HEK293 (cell line): Measurements from ENCODE around the gene BCL11A.

Source experiments
- CTCF ChIA-PET: fragments of 350-600 bp; formaldehyde crosslinking; extraction: SDS; loops from one replicate; lab custom pipeline; 2021; ENCODE audit warnings: antibody characterized with exemption; lab: Yijun Ruan, JAX
- POLR2A ChIA-PET: fragments of 300-600 bp; formaldehyde crosslinking; extraction: SDS; loops from one replicate; lab custom pipeline; 2020; ENCODE audit warnings: antibody characterized with exemption, inconsistent platforms; lab: Yijun Ruan, JAX
- H3K27ac ChIP-seq: fragments of 200-500 bp; sonication (Bioruptor generic); 2 replicates; pipeline ENCODE4 v1.5.1; 2014; ENCODE audit warnings: low read depth, low read length, control low read depth, inconsistent platforms; ENCODE audit errors: extremely low read depth
- H3K36me3 ChIP-seq, 2 experiments: fragments of 200-500 bp in 1 of 2; sonication (Bioruptor generic) in 1 of 2; 1 replicate in 1 of 2; 2 replicates in 1 of 2; pipeline ENCODE4 v1.5.1; 2014 to 2017; ENCODE audit warnings: inconsistent platforms in 2 of 2, low read length in 2 of 2; ENCODE audit not compliant: control insufficient read depth in 2 of 2, insufficient read depth in 1 of 2
- H3K4me1 ChIP-seq: fragments of 200-500 bp; sonication (Bioruptor generic); 2 replicates; pipeline ENCODE4 v1.5.1; 2014; ENCODE audit warnings: mild to moderate bottlenecking, low read length, inconsistent platforms; ENCODE audit not compliant: control insufficient read depth, insufficient read depth
- H3K4me3 ChIP-seq: 2 replicates; pipeline ENCODE4 v1.5.1; 2011; ENCODE audit warnings: low read depth, mild to moderate bottlenecking, control low read depth, low read length, moderate library complexity
- H3K9me3 ChIP-seq: fragments of 200-500 bp; sonication (Bioruptor generic); 2 replicates; pipeline ENCODE4 v1.5.1; 2014; ENCODE audit warnings: low read depth, low read length, inconsistent platforms; ENCODE audit not compliant: control insufficient read depth, insufficient read depth
- BCL11B ChIP-seq: fragments of 450-650 bp; formaldehyde crosslinking; IDR thresholded peaks from 2 replicates; pipeline ENCODE4 v1.5.1; 2016; ENCODE audit warnings: low read depth, missing biosample characterization, missing genetic modification characterization
- GLIS2 ChIP-seq: fragments of 450-650 bp; formaldehyde crosslinking; IDR thresholded peaks from 2 replicates; pipeline ENCODE4 v1.5.1; 2016; ENCODE audit warnings: missing biosample characterization, missing genetic modification characterization
- OVOL3 ChIP-seq: fragments of 450-650 bp; formaldehyde crosslinking; IDR thresholded peaks from 2 replicates; pipeline ENCODE4 v1.5.1; 2016; ENCODE audit warnings: missing biosample characterization, missing genetic modification characterization
- SCRT2 ChIP-seq: fragments of 450-650 bp; formaldehyde crosslinking; IDR thresholded peaks from 2 replicates; pipeline ENCODE4 v1.5.1; 2016; ENCODE audit warnings: missing biosample characterization, missing genetic modification characterization
- SP3 ChIP-seq: fragments of 450-650 bp; formaldehyde crosslinking; IDR thresholded peaks from 2 replicates; pipeline ENCODE4 v1.5.1; 2016; ENCODE audit warnings: missing biosample characterization, missing genetic modification characterization
- ZNF510 ChIP-seq: fragments of 450-650 bp; formaldehyde crosslinking; IDR thresholded peaks from 2 replicates; pipeline ENCODE4 v1.5.1; 2018; ENCODE audit warnings: mild to moderate bottlenecking, missing genetic modification characterization, missing biosample characterization; ENCODE audit not compliant: insufficient replicate concordance
- ZNF561 ChIP-seq: fragments of 450-650 bp; IDR thresholded peaks from 2 replicates; pipeline ENCODE4 v1.5.1; 2018; ENCODE audit warnings: missing biosample characterization, missing genetic modification characterization, borderline replicate concordance
- ZNF707 ChIP-seq: fragments of 450-650 bp; formaldehyde crosslinking; IDR thresholded peaks from 2 replicates; pipeline ENCODE4 v1.5.1; 2016; ENCODE audit warnings: missing biosample characterization, missing genetic modification characterization
- TF ChIP-seq, protein P1 (sequence below): fragments of 450-650 bp; formaldehyde crosslinking; IDR thresholded peaks from 2 replicates; pipeline ENCODE4 v1.5.1; 2016; ENCODE audit warnings: missing biosample characterization, missing genetic modification characterization
- TF ChIP-seq, protein P2 (sequence below): fragments of 450-650 bp; IDR thresholded peaks from 2 replicates; pipeline ENCODE4 v1.5.1; 2018; ENCODE audit warnings: missing biosample characterization, mild to moderate bottlenecking, missing genetic modification characterization
- TF ChIP-seq, protein P3 (sequence below): fragments of 450-650 bp; formaldehyde crosslinking; IDR thresholded peaks from 2 replicates; pipeline ENCODE4 v1.5.1; 2017; ENCODE audit warnings: missing biosample characterization, missing genetic modification characterization
- TF ChIP-seq, protein P4 (sequence below): fragments of 450-650 bp; formaldehyde crosslinking; conservative IDR thresholded peaks from 2 replicates; pipeline ENCODE4 v1.5.1; 2016; ENCODE audit warnings: low read depth, missing biosample characterization, missing genetic modification characterization
- TF ChIP-seq, protein P5 (sequence below): fragments of 450-650 bp; formaldehyde crosslinking; IDR thresholded peaks from 2 replicates; pipeline ENCODE4 v1.5.1; 2016; ENCODE audit warnings: missing biosample characterization, missing genetic modification characterization

BCL11A gene

DNA sequence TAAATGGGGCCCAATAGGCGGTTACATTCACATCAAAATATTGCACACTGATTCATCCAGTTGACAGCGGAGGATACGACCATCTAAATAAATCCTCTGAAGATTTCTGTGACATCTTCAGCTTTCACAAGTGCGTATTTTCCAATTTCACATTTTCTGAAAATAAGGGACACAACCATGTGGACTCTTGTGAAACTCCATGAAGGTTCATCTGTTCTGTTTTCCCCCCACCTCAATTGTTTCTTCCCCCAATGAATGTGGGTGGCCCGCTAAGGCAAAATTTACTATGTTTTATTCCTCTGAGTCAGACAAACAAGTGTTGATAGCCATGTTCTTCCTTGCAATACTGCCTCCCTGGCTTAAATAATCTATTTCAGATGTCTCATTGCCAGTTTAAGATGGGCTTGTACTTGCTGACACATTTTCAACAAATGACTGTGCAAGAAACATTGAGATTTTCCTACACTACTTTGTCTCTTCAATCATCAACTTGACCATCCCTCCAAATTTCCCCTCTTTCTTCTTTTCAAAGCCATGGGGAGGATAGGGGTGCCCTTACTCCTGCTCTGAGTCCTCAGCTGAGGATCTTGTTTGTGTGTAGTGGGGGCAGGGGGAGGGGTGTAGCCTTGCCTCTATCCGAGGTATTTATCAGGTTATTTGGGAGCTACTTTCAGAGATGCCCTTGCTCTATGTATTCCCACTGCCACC lies 78.2 kb downstream of the BCL11A start:
- CTCF ChIA-PET, result no interaction called here
- H3K27ac ChIP-seq, result no peak overlapping the region
- POLR2A ChIA-PET, result no interaction called here
- H3K36me3 ChIP-seq, result peaks cover 3 to 6% of the 10 kb centered on the region in 2 experiments; a peak in 2 of 3 replicates
- H3K4me1 ChIP-seq, result peaks cover 47% of the 10 kb centered on the region
- H3K4me3 ChIP-seq, result no peak overlapping the region
- TF ChIP-seq SP3 (no peak), BCL11B (tag by site-specific recombination) (no peak), ZNF707 (tag by site-specific recombination) (no peak)
- TF ChIP-seq, protein P1, sequence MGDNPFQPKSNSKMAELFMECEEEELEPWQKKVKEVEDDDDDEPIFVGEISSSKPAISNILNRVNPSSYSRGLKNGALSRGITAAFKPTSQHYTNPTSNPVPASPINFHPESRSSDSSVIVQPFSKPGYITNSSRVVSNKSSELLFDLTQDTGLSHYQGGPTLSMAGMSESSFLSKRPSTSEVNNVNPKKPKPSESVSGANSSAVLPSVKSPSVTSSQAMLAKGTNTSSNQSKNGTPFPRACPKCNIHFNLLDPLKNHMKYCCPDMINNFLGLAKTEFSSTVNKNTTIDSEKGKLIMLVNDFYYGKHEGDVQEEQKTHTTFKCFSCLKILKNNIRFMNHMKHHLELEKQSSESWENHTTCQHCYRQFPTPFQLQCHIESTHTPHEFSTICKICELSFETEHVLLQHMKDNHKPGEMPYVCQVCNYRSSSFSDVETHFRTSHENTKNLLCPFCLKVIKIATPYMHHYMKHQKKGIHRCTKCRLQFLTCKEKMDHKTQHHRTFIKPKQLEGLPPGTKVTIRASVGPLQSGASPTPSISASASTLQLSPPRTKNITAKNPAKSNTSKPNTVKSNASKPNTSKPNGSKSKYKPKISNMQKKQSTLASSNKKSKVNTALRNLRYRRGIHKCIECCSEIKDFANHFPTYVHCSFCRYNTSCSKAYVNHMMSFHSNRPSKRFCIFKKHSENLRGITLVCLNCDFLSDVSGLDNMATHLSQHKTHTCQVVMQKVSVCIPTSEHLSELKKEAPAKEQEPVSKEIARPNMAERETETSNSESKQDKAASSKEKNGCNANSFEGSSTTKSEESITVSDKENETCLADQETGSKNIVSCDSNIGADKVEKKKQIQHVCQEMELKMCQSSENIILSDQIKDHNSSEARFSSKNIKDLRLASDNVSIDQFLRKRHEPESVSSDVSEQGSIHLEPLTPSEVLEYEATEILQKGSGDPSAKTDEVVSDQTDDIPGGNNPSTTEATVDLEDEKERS (tag by site-specific recombination), result no peak
- no peaks in the 10 kb centered on the region for H3K9me3 ChIP-seq

DNA sequence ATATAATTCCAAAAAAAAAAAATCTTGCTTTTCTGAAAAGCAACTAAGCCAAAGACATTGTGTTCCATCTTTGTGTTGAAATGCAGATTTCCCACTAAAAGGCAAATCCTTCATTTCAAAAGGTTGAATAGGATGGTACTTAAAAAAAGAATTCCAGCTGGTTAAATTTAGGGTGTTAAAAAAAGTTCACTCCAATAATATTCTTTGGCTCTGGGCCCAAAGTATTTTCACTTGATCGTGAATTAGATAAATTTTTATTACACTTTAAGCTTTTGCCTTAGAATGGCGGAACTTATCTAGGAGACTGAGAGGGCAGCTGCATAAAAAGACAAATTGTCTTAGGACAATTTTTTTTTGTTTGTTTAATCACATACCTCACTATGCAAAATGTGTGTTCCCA lies 79.2 kb downstream of the BCL11A start:
- H3K9me3 ChIP-seq, result no peaks in the 10 kb centered on the region
- H3K27ac ChIP-seq, result no peak overlapping the region
- POLR2A ChIA-PET, result no interaction called here
- TF ChIP-seq SCRT2 (tag by site-specific recombination) (no peak), ZNF510 (tag by site-specific recombination) (no peak), GLIS2 (tag by site-specific recombination) (no peak), OVOL3 (tag by site-specific recombination) (no peak), ZNF561 (no peak)
- TF ChIP-seq, protein P2, sequence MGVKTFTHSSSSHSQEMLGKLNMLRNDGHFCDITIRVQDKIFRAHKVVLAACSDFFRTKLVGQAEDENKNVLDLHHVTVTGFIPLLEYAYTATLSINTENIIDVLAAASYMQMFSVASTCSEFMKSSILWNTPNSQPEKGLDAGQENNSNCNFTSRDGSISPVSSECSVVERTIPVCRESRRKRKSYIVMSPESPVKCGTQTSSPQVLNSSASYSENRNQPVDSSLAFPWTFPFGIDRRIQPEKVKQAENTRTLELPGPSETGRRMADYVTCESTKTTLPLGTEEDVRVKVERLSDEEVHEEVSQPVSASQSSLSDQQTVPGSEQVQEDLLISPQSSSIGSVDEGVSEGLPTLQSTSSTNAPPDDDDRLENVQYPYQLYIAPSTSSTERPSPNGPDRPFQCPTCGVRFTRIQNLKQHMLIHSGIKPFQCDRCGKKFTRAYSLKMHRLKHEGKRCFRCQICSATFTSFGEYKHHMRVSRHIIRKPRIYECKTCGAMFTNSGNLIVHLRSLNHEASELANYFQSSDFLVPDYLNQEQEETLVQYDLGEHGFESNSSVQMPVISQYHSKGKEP (tag by site-specific recombination), result no peak
- TF ChIP-seq, protein P3, sequence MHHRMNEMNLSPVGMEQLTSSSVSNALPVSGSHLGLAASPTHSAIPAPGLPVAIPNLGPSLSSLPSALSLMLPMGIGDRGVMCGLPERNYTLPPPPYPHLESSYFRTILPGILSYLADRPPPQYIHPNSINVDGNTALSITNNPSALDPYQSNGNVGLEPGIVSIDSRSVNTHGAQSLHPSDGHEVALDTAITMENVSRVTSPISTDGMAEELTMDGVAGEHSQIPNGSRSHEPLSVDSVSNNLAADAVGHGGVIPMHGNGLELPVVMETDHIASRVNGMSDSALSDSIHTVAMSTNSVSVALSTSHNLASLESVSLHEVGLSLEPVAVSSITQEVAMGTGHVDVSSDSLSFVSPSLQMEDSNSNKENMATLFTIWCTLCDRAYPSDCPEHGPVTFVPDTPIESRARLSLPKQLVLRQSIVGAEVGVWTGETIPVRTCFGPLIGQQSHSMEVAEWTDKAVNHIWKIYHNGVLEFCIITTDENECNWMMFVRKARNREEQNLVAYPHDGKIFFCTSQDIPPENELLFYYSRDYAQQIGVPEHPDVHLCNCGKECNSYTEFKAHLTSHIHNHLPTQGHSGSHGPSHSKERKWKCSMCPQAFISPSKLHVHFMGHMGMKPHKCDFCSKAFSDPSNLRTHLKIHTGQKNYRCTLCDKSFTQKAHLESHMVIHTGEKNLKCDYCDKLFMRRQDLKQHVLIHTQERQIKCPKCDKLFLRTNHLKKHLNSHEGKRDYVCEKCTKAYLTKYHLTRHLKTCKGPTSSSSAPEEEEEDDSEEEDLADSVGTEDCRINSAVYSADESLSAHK (tag by site-specific recombination), result no peak
- TF ChIP-seq, protein P4, sequence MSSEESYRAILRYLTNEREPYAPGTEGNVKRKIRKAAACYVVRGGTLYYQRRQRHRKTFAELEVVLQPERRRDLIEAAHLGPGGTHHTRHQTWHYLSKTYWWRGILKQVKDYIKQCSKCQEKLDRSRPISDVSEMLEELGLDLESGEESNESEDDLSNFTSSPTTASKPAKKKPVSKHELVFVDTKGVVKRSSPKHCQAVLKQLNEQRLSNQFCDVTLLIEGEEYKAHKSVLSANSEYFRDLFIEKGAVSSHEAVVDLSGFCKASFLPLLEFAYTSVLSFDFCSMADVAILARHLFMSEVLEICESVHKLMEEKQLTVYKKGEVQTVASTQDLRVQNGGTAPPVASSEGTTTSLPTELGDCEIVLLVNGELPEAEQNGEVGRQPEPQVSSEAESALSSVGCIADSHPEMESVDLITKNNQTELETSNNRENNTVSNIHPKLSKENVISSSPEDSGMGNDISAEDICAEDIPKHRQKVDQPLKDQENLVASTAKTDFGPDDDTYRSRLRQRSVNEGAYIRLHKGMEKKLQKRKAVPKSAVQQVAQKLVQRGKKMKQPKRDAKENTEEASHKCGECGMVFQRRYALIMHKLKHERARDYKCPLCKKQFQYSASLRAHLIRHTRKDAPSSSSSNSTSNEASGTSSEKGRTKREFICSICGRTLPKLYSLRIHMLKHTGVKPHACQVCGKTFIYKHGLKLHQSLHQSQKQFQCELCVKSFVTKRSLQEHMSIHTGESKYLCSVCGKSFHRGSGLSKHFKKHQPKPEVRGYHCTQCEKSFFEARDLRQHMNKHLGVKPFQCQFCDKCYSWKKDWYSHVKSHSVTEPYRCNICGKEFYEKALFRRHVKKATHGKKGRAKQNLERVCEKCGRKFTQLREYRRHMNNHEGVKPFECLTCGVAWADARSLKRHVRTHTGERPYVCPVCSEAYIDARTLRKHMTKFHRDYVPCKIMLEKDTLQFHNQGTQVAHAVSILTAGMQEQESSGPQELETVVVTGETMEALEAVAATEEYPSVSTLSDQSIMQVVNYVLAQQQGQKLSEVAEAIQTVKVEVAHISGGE, result no peak
- TF ChIP-seq, protein P5, sequence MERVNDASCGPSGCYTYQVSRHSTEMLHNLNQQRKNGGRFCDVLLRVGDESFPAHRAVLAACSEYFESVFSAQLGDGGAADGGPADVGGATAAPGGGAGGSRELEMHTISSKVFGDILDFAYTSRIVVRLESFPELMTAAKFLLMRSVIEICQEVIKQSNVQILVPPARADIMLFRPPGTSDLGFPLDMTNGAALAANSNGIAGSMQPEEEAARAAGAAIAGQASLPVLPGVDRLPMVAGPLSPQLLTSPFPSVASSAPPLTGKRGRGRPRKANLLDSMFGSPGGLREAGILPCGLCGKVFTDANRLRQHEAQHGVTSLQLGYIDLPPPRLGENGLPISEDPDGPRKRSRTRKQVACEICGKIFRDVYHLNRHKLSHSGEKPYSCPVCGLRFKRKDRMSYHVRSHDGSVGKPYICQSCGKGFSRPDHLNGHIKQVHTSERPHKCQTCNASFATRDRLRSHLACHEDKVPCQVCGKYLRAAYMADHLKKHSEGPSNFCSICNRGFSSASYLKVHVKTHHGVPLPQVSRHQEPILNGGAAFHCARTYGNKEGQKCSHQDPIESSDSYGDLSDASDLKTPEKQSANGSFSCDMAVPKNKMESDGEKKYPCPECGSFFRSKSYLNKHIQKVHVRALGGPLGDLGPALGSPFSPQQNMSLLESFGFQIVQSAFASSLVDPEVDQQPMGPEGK (tag by site-specific recombination), result no peak
- TF ChIP-seq, all 188 proteins: peak for 0
- H3K36me3 ChIP-seq, result peaks cover 3 to 6% of the 10 kb centered on the region in 2 experiments; a peak in 2 of 3 replicates
- CTCF ChIA-PET, result no interaction called here
- peaks cover 46% of the 10 kb centered on the region for H3K4me1 ChIP-seq
- H3K4me3 ChIP-seq, result no peak overlapping the region
